Measurements from ENCODE around the gene ACOT12. TPM values are rescaled to one million over a fixed set of nuclear protein-coding genes. Genes with fewer than 3 reads are reported as not detected.

The ACOT12 gene
- total and polyA plus RNA-seq, 2 donors (not counting 3 experiments of a cell fraction or from before 2014, with no cell fraction given): not detected

GRCh38 chr5:81398741-81399140 lies 4.8 kb upstream of the ACOT12 start:
- dilution Hi-C loops (cut with MboI; ENCODE audit: extremely low pct_ligation_motif_present, low sequenced_read_pairs) (no loop called here), intact Hi-C loops (cut with micrococcal nuclease) (no loop called here)
- Histone ChIP-seq H3K4me1 (ENCODE audit: control insufficient read depth, extremely low read depth, insufficient read depth, low read length) (no peaks in the 10 kb centered on the region), H4K20me1 (replicated peaks; ENCODE audit: control insufficient read depth, extremely low read depth, insufficient read depth, low read length) (no peaks in the 10 kb centered on the region), H3K9ac (replicated peaks; ENCODE audit: extremely low read depth, insufficient read depth, low read length) (no peak overlapping the region), H3K9me1 (replicated peaks; ENCODE audit: control insufficient read depth, extremely low read depth, insufficient read depth, low read length) (no peaks in the 10 kb centered on the region), H3K4me2 (ENCODE audit: insufficient read depth, low read length) (no peak overlapping the region), H3K79me2 (ENCODE audit: control insufficient read depth, insufficient read depth, low read length) (no peaks in the 10 kb centered on the region), H3K4me3 (replicated peaks in 1 of 3; ENCODE audit: insufficient read depth in 1 of 3, low read depth in 1 of 3, low read length in 3 of 3) (no peak overlapping the region), H3K9me3 (replicated peaks; ENCODE audit: control insufficient read depth, insufficient read depth, low read length) (peaks cover 2% of the 10 kb centered on the region), H3K27ac (ENCODE audit: insufficient read depth, low read depth, low read length) (no peak overlapping the region), H2AFZ (ENCODE audit: low read depth, low read length) (no peak overlapping the region), H3K27me3 (ENCODE audit: control insufficient read depth in 2 of 2, insufficient read depth in 2 of 2, low read length in 2 of 2) (peaks cover 1 to 3% of the 10 kb centered on the region in 2 experiments), H3K36me3 (ENCODE audit: control insufficient read depth in 2 of 2, extremely low read depth in 1 of 2, insufficient read depth in 2 of 2, low read length in 2 of 2) (no peaks in the 10 kb centered on the region)
- TF ChIP-seq GATA2 (IDR thresholded peaks at IDR 0.05; ENCODE audit: insufficient read depth, insufficient read length, low read depth, low read length) (no peak), MAX (IDR thresholded peaks at IDR 0.05; ENCODE audit: insufficient read depth, insufficient read length) (no peak), CTCF (IDR thresholded peaks at IDR 0.05; ENCODE audit: extremely low read depth in 1 of 2, insufficient read depth in 1 of 2, low read depth in 1 of 2, low read length in 2 of 2) (no peak), POLR2AphosphoS5 (IDR thresholded peaks at IDR 0.05; ENCODE audit: insufficient read depth, low read depth, low read length) (no peak), POLR2A (IDR thresholded peaks at IDR 0.05; ENCODE audit: low read depth, low read length) (no peak), FOS (IDR thresholded peaks at IDR 0.05; ENCODE audit: borderline replicate concordance, insufficient read depth, low read length) (no peak), MYC (IDR thresholded peaks at IDR 0.05; ENCODE audit: low read depth, low read length) (no peak), JUN (IDR thresholded peaks at IDR 0.05; ENCODE audit: borderline replicate concordance, insufficient read depth, insufficient read length, low read depth) (no peak), EZH2 (IDR thresholded peaks at IDR 0.05; ENCODE audit: borderline replicate concordance, low read depth, low read length, severe bottlenecking) (no peak)
- CTCF ChIA-PET: interaction anchor here (1.5 kb wide), 1 partner anchor 25 kb away, joined by 3 read pairs; no protein-coding TSS in a partner anchor
- FAIRE-seq: peak; percentile 57
- POLR2A ChIA-PET: no interaction called here
- DNase-seq (ENCODE audit: low read depth, low spot score): no peak
- no TSS peak for BruUV-seq (replicated peaks)
